Endothelial cell of umbilical vein (primary cell): ENCODE measurements around the gene ATP8A1. TPM values are rescaled to one million over a fixed set of nuclear protein-coding genes. Genes with fewer than 3 reads are reported as not detected.

Experiments used
- BruUV-seq: library from RNA; stranded (reverse); fragments of 400-500 nt; replicated peaks from 2 replicates; lab custom pipeline; 2021; lab: Mats Ljungman, UMichigan
- CTCF ChIA-PET: fragments of 300-600, 350-600 bp; sonication (Branson Sonifier 250); formaldehyde crosslinking; loops from one replicate; lab custom pipeline; 2021; ENCODE audit warnings: antibody characterized with exemption, inconsistent platforms; lab: Charles Lee
- POLR2A ChIA-PET: fragments of 300-600, 350-600 bp; sonication (Branson Sonifier 250); formaldehyde crosslinking; loops from one replicate; lab custom pipeline; 2021; ENCODE audit warnings: antibody characterized with exemption, inconsistent platforms; lab: Charles Lee
- DNase-seq: peaks from one replicate; pipeline ENCODE4 v3.0.0-alpha.2; 2011; ENCODE audit warnings: low read depth, low spot score
- FAIRE-seq: peaks from 2 replicates; lab custom pipeline; 2011; peaks lifted over from hg19 to GRCh38; lab: Jason Lieb, UNC
- H2AFZ ChIP-seq: 2 replicates; pipeline ENCODE4 v1.6.0; 2012; ENCODE audit warnings: low read depth, low read length, control low read depth, inconsistent platforms
- H3K27ac ChIP-seq: 2 replicates; pipeline ENCODE4 v1.5.1; 2011; ENCODE audit warnings: low read depth, mild to moderate bottlenecking, control low read depth, low read length, moderate library complexity; ENCODE audit not compliant: insufficient read depth
- H3K27me3 ChIP-seq, 2 experiments: 2 replicates each; pipeline versions ENCODE4 v1.6.0 to v1.6.1; 2011; ENCODE audit warnings: low read length in 2 of 2, mixed read lengths in 1 of 2; ENCODE audit not compliant: control insufficient read depth in 2 of 2, insufficient read depth in 2 of 2
- H3K36me3 ChIP-seq, 2 experiments: 2 replicates in 1 of 2; 3 replicates in 1 of 2; pipeline ENCODE4 v1.5.1; 2011; ENCODE audit warnings: low read length in 2 of 2, mild to moderate bottlenecking in 1 of 2, moderate library complexity in 1 of 2; ENCODE audit not compliant: control insufficient read depth in 2 of 2, insufficient read depth in 2 of 2; ENCODE audit errors: extremely low read depth in 1 of 2
- H3K4me1 ChIP-seq: 3 replicates; pipeline ENCODE4 v1.5.1; 2011; ENCODE audit warnings: mild to moderate bottlenecking, low read length; ENCODE audit not compliant: control insufficient read depth, insufficient read depth; ENCODE audit errors: extremely low read depth
- H3K4me2 ChIP-seq: 2 replicates; pipeline ENCODE4 v1.6.1; 2011; ENCODE audit warnings: low read length, control low read depth, mixed read lengths; ENCODE audit not compliant: insufficient read depth
- H3K4me3 ChIP-seq, 3 experiments: fragments of 200-600 bp in 1 of 3; sonication (generic), shearing (Covaris generic) in 1 of 3; replicated peaks in 1 of 3; 2 replicates each; pipeline ENCODE4 v1.5.1; 2011 to 2016; ENCODE audit warnings: control low read depth in 3 of 3, low read length in 3 of 3, mild to moderate bottlenecking in 2 of 3, inconsistent platforms in 1 of 3, low read depth in 1 of 3, moderate library complexity in 1 of 3; ENCODE audit not compliant: insufficient read depth in 1 of 3
- H3K79me2 ChIP-seq: 2 replicates; pipeline ENCODE4 v1.6.0; 2012; ENCODE audit warnings: low read length, inconsistent platforms; ENCODE audit not compliant: control insufficient read depth, insufficient read depth
- H3K9ac ChIP-seq: replicated peaks from 2 replicates; pipeline ENCODE3; 2011; ENCODE audit warnings: low read length, control low read depth; ENCODE audit not compliant: insufficient read depth; ENCODE audit errors: extremely low read depth
- H3K9me1 ChIP-seq: replicated peaks from 3 replicates; pipeline ENCODE4 v1.6.0; 2011; ENCODE audit warnings: mild to moderate bottlenecking, low read length; ENCODE audit not compliant: control insufficient read depth, insufficient read depth; ENCODE audit errors: extremely low read depth
- H3K9me3 ChIP-seq: replicated peaks from 2 replicates; pipeline ENCODE4 v1.5.1; 2012; ENCODE audit warnings: low read length, inconsistent platforms; ENCODE audit not compliant: control insufficient read depth, insufficient read depth
- H4K20me1 ChIP-seq: replicated peaks from 2 replicates; pipeline ENCODE3; 2011; ENCODE audit warnings: mild to moderate bottlenecking, low read length; ENCODE audit not compliant: control insufficient read depth, insufficient read depth; ENCODE audit errors: extremely low read depth
- CTCF ChIP-seq, 2 donors: IDR thresholded peaks; 1 replicate in 1 of 2; 2 replicates in 1 of 2; pipeline ENCODE4 v1.5.1; 2011; ENCODE audit warnings: low read length in 2 of 2, mild to moderate bottlenecking in 2 of 2, moderate library complexity in 2 of 2, control low read depth in 1 of 2, inconsistent platforms in 1 of 2, low read depth in 1 of 2; ENCODE audit not compliant: insufficient read depth in 1 of 2; ENCODE audit errors: extremely low read depth in 1 of 2
- EZH2 ChIP-seq: IDR thresholded peaks from 2 replicates; pipeline ENCODE4 v1.6.1; 2012; ENCODE audit warnings: borderline replicate concordance, low read depth, mild to moderate bottlenecking, moderate library complexity, low read length, inconsistent platforms; ENCODE audit not compliant: severe bottlenecking
- FOS ChIP-seq: IDR thresholded peaks from 2 replicates; pipeline ENCODE4 v1.6.1; 2011; ENCODE audit warnings: mild to moderate bottlenecking, low read length, moderate library complexity, borderline replicate concordance; ENCODE audit not compliant: insufficient read depth
- GATA2 ChIP-seq: IDR thresholded peaks from 2 replicates; pipeline ENCODE4 v1.7.0; 2011; ENCODE audit warnings: low read depth, mild to moderate bottlenecking, moderate library complexity, mixed read lengths, low read length; ENCODE audit not compliant: insufficient read length, insufficient read depth
- JUN ChIP-seq: IDR thresholded peaks from 2 replicates; pipeline ENCODE4 v1.6.1; 2011; ENCODE audit warnings: borderline replicate concordance, low read depth; ENCODE audit not compliant: insufficient read length, insufficient read depth
- MAX ChIP-seq: IDR thresholded peaks from 2 replicates; pipeline ENCODE4 v1.6.1; 2011; ENCODE audit not compliant: insufficient read depth, insufficient read length
- MYC ChIP-seq: IDR thresholded peaks from one replicate; pipeline ENCODE4 v1.6.1; 2011; ENCODE audit warnings: mild to moderate bottlenecking, low read depth, low read length
- POLR2A ChIP-seq: IDR thresholded peaks from 2 replicates; pipeline ENCODE4 v1.6.1; 2012; ENCODE audit warnings: low read depth, mild to moderate bottlenecking, control low read depth, low read length
- dilution Hi-C: fragments of 300-500 bp; cut with MboI; formaldehyde crosslinking; loops from one replicate; pipeline ENCODE4 v1.15.0; 2019; ENCODE audit warnings: low sequenced_read_pairs; ENCODE audit not compliant: extremely low pct_ligation_motif_present
- intact Hi-C: fragments of 100-400 bp; cut with micrococcal nuclease; formaldehyde crosslinking; loops from one replicate; pipeline ENCODE4 v1.10.0; 2022
- polyA plus RNA-seq, 4 experiments: library from polyadenylated mRNA; depleted of rRNA in 3 of 4; stranded (reverse) in 3 of 4; unstranded in 1 of 4; fragments of >200 nt; gene quantifications; 2 replicates each; pipeline versions ENCODE4 v1.2.1 to v1.2.3, GENCODE V29; 2011 to 2012; ENCODE audit warnings: missing spikeins in 1 of 4
- total RNA-seq: library from RNA; stranded (reverse); gene quantifications from 2 replicates; pipeline ENCODE4 v1.2.3, GENCODE V29; 2021

Gene ATP8A1
- total and polyA plus RNA-seq, 2 donors (not counting 3 experiments of a cell fraction or from before 2014, with no cell fraction given) = 0.97 to 11.5 TPM

GRCh38 chr4:42442601-42443000, 214.3 kb downstream of the ATP8A1 start:
- dilution Hi-C loops = no loop called here
- Histone ChIP-seq H3K27ac (no peak overlapping the region), H3K79me2 (no peaks in the 10 kb centered on the region), H3K4me3 (no peak overlapping the region), H3K9me3 (no peaks in the 10 kb centered on the region), H2AFZ (no peak overlapping the region), H3K4me1 (no peaks in the 10 kb centered on the region), H3K27me3 (peaks cover 0 to 2% of the 10 kb centered on the region in 2 experiments), H3K36me3 (no peaks in the 10 kb centered on the region), H3K9ac (no peak overlapping the region), H4K20me1 (no peaks in the 10 kb centered on the region), H3K9me1 (no peaks in the 10 kb centered on the region), H3K4me2 (no peak overlapping the region)
- intact Hi-C loops = no loop called here
- DNase-seq (peak; percentile 9), FAIRE-seq (no peak)
- TF ChIP-seq JUN = no peak
- TF ChIP-seq MYC = no peak
- ChIA-PET CTCF (interaction anchor here (1.0 kb wide), 1 partner anchor 71 kb away, joined by 3 read pairs; no protein-coding TSS in a partner anchor), POLR2A (no interaction called here)
- BruUV-seq = no TSS peak

- dilution Hi-C loops = no loop called here
- Histone ChIP-seq H3K9me3 (no peaks in the 10 kb centered on the region), H3K4me1 (no peaks in the 10 kb centered on the region), H3K36me3 (no peaks in the 10 kb centered on the region), H2AFZ (no peak overlapping the region), H3K9ac (no peak overlapping the region), H4K20me1 (no peaks in the 10 kb centered on the region), H3K27me3 (peaks cover 0 to 2% of the 10 kb centered on the region in 2 experiments), H3K4me2 (no peak overlapping the region), H3K9me1 (no peaks in the 10 kb centered on the region), H3K79me2 (no peaks in the 10 kb centered on the region), H3K4me3 (no peak overlapping the region), H3K27ac (no peak overlapping the region)
- FAIRE-seq (no peak), DNase-seq (no peak)
- TF ChIP-seq CTCF (IDR thresholded peaks at IDR 0.05; ENCODE audit: extremely low read depth in 1 of 2, insufficient read depth in 1 of 2, low read depth in 1 of 2, low read length in 2 of 2) (no peak), MAX (no peak), FOS (no peak), EZH2 (no peak), GATA2 (no peak), JUN (no peak), POLR2A (no peak)
- intact Hi-C loops = no loop called here
- ChIA-PET POLR2A (no interaction called here), CTCF (interaction anchor here (1.1 to 1.8 kb wide), 2 partner anchors 14 to 69 kb away, joined by 3 to 5 read pairs; no protein-coding TSS in a partner anchor)
- BruUV-seq = no TSS peak
Measured at GRCh38 chr4:42440083-42440482, 216.8 kb downstream of the ATP8A1 start.
